Measurements from ENCODE around the gene AXL. TPM values are rescaled to one million over a fixed set of nuclear protein-coding genes. Genes with fewer than 3 reads are reported as not detected.

Gene AXL
- total and polyA plus RNA-seq, 2 experiments from 2014 or later = 15.0 to 45.9 TPM

GRCh38 chr19:41206456-41206855 is 12.6 kb upstream of the AXL start:
- H3K36me3 ChIP-seq (replicated peaks; ENCODE audit: insufficient read depth, low read depth) = no peaks in the 10 kb centered on the region
- no peak overlapping the region for H3K4me2 ChIP-seq
- TF ChIP-seq EZH2phosphoT487 (IDR thresholded peaks at IDR 0.05; ENCODE audit: low read depth, severe bottlenecking, unreplicated experiment) (no peak), EZH2 (IDR thresholded peaks at IDR 0.05; ENCODE audit: borderline replicate concordance) (no peak)
- TF ChIP-seq, protein P1, sequence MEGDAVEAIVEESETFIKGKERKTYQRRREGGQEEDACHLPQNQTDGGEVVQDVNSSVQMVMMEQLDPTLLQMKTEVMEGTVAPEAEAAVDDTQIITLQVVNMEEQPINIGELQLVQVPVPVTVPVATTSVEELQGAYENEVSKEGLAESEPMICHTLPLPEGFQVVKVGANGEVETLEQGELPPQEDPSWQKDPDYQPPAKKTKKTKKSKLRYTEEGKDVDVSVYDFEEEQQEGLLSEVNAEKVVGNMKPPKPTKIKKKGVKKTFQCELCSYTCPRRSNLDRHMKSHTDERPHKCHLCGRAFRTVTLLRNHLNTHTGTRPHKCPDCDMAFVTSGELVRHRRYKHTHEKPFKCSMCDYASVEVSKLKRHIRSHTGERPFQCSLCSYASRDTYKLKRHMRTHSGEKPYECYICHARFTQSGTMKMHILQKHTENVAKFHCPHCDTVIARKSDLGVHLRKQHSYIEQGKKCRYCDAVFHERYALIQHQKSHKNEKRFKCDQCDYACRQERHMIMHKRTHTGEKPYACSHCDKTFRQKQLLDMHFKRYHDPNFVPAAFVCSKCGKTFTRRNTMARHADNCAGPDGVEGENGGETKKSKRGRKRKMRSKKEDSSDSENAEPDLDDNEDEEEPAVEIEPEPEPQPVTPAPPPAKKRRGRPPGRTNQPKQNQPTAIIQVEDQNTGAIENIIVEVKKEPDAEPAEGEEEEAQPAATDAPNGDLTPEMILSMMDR (IDR thresholded peaks at IDR 0.05; ENCODE audit: poor library complexity) = no peak
- H3K27ac ChIP-seq = no peak overlapping the region
- no peaks in the 10 kb centered on the region for H4K20me1 ChIP-seq (ENCODE audit: insufficient read depth, poor library complexity, severe bottlenecking)
- H3K9me3 ChIP-seq (ENCODE audit: low read depth) = no peaks in the 10 kb centered on the region
- no peaks in the 10 kb centered on the region for H3K9me2 ChIP-seq (replicated peaks; ENCODE audit: insufficient read depth)
- H3K4me1 ChIP-seq (ENCODE audit: insufficient read depth) = no peaks in the 10 kb centered on the region
- H3K27me3 ChIP-seq = no peaks in the 10 kb centered on the region
- H3K4me3 ChIP-seq = no peak overlapping the region
- no peaks in the 10 kb centered on the region for H3K79me2 ChIP-seq
- WGBS (ENCODE audit: low lambda C conversion rate, missing lambda C conversion rate) = 87% methylated on average over 9 of the region's 9 CpGs
- DNase-seq (ENCODE audit: low spot score) = no peak
- no peak overlapping the region for H2AFZ ChIP-seq

DNA sequence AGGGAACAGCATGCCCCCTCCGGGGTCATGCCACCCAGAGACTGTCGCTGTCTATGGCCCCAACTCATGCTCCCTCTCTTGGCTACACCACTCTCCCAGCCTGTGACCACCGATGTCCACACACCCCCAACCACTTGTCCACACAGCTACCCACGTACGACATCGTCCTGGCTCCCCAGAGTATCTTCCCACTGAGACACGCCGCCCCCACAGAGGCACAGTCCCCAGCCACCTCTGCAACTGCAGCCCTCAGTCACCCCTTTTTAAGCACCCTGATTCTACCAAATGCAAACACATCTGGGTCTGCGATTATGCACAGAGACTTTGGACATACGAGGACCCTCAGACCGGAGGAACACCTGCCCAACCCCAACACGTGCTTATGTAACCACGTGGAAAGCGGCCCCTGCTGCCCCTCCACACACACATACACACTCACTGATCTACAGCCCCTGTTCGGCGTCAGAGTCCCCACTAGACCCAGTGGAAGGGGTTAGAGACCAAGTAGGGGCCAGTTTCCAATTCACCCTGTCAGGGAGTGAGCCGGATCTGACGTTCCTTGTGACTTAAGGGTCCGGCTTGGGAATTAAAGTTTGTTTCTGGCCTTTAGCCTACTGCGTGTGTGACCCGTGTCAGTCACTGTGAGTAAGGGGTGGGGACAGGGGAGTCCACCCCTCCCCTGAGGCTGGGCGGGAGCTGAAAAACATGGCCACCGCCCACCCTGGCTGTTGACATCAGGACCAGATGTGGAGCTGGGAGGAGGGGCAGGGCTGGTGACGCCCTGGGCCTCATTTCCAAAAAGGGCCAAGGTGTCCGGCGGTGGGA is 11.9 kb upstream of the AXL start:
- Histone ChIP-seq H3K4me2 (no peak overlapping the region), H3K36me3 (replicated peaks; ENCODE audit: insufficient read depth, low read depth) (no peaks in the 10 kb centered on the region), H3K9me2 (replicated peaks; ENCODE audit: insufficient read depth) (no peaks in the 10 kb centered on the region), H3K27ac (no peak overlapping the region), H3K9me3 (ENCODE audit: low read depth) (no peaks in the 10 kb centered on the region), H3K79me2 (no peaks in the 10 kb centered on the region), H3K4me3 (no peak overlapping the region), H2AFZ (no peak overlapping the region), H3K4me1 (ENCODE audit: insufficient read depth) (no peaks in the 10 kb centered on the region), H3K27me3 (no peaks in the 10 kb centered on the region), H4K20me1 (ENCODE audit: insufficient read depth, poor library complexity, severe bottlenecking) (no peaks in the 10 kb centered on the region)
- no peak for DNase-seq (ENCODE audit: low spot score)
- WGBS (ENCODE audit: low lambda C conversion rate, missing lambda C conversion rate) = 87% methylated on average over 26 of the region's 26 CpGs
- TF ChIP-seq, protein P1 (IDR thresholded peaks at IDR 0.05; ENCODE audit: poor library complexity) = no peak
- TF ChIP-seq EZH2phosphoT487 (IDR thresholded peaks at IDR 0.05; ENCODE audit: low read depth, severe bottlenecking, unreplicated experiment) (no peak), EZH2 (IDR thresholded peaks at IDR 0.05; ENCODE audit: borderline replicate concordance) (no peak)

- Histone ChIP-seq H3K27ac (no peak overlapping the region), H4K20me1 (ENCODE audit: insufficient read depth, poor library complexity, severe bottlenecking) (no peaks in the 10 kb centered on the region), H3K36me3 (replicated peaks; ENCODE audit: insufficient read depth, low read depth) (no peaks in the 10 kb centered on the region), H3K27me3 (no peaks in the 10 kb centered on the region), H3K4me2 (no peak overlapping the region), H3K4me3 (no peak overlapping the region), H2AFZ (no peak overlapping the region), H3K4me1 (ENCODE audit: insufficient read depth) (no peaks in the 10 kb centered on the region), H3K9me2 (replicated peaks; ENCODE audit: insufficient read depth) (no peaks in the 10 kb centered on the region), H3K79me2 (peaks cover 1% of the 10 kb centered on the region), H3K9me3 (ENCODE audit: low read depth) (no peaks in the 10 kb centered on the region)
- no peak for TF ChIP-seq EZH2 (IDR thresholded peaks at IDR 0.05; ENCODE audit: borderline replicate concordance)
- TF ChIP-seq, protein P1 (IDR thresholded peaks at IDR 0.05; ENCODE audit: poor library complexity) = no peak
- no peak for TF ChIP-seq EZH2phosphoT487 (IDR thresholded peaks at IDR 0.05; ENCODE audit: low read depth, severe bottlenecking, unreplicated experiment)
- WGBS (ENCODE audit: low lambda C conversion rate, missing lambda C conversion rate) = 100% methylated on average over 1 of the region's 1 CpG
- no peak for DNase-seq (ENCODE audit: low spot score)
Measured at GRCh38 chr19:41214161-41214560, 4.9 kb upstream of the AXL start.
